ENCODE results near the gene TCEA2. TPM values are rescaled to one million over a fixed set of nuclear protein-coding genes. Genes with fewer than 3 reads are reported as not detected.

The TCEA2 gene
- total RNA-seq: 10 to 100 TPM; 23.9 to 39.4 (median 26.6) TPM

- H3K27ac ChIP-seq: peak within 1 kb of the TSS; percentile 84 to 93
- DNase-seq (ENCODE audit: low spot score in 2 of 2): peak; percentile 95 to 98
- H3K36me3 ChIP-seq: no peaks in the 10 kb centered on the region
- no peak for TF ChIP-seq CTCF (IDR thresholded peaks at IDR 0.05)
- TF ChIP-seq POLR2AphosphoS5 (IDR thresholded peaks at IDR 0.05): peak; percentile 70 to 88 (median 71)
- TF ChIP-seq POLR2A (IDR thresholded peaks at IDR 0.05): peak; percentile 78
- peaks cover 6 to 15% of the 10 kb centered on the region in 2 donors for H3K4me1 ChIP-seq
- no peaks in the 10 kb centered on the region for H3K27me3 ChIP-seq
- intact Hi-C loops (cut with DNase I; ENCODE audit: low total_unique reads): no loop called here
- H3K4me3 ChIP-seq: peak within 1 kb of the TSS; percentile 89 to 100 (median 92)
- no peaks in the 10 kb centered on the region for H3K9me3 ChIP-seq
These were observed at the start of gene TCEA2 for GRCh38 chr20:64062596-64063388. TSS of gene TCEA2 (plus strand) at chr20:64063198. CDS start at chr20:64063313, 115 bp downstream.

GRCh38 chr20:64015635-64016034 is 47.4 kb upstream of the TCEA2 start:
- Histone ChIP-seq H3K36me3 (peaks cover 2% of the 10 kb centered on the region), H3K27me3 (no peaks in the 10 kb centered on the region), H3K27ac (no peak overlapping the region), H3K9me3 (no peaks in the 10 kb centered on the region), H3K4me1 (no peaks in the 10 kb centered on the region), H3K4me3 (no peak overlapping the region)
- intact Hi-C loops (cut with DNase I; ENCODE audit: low total_unique reads): no loop called here
- no peak for DNase-seq (ENCODE audit: low spot score in 2 of 2)
- TF ChIP-seq POLR2AphosphoS5 (IDR thresholded peaks at IDR 0.05) (no peak), CTCF (IDR thresholded peaks at IDR 0.05) (no peak), POLR2A (IDR thresholded peaks at IDR 0.05) (no peak)

GRCh38 chr20:64021124-64021975 is 41.6 kb upstream of the TCEA2 start:
- TF ChIP-seq CTCF (IDR thresholded peaks at IDR 0.05) (no peak), POLR2AphosphoS5 (IDR thresholded peaks at IDR 0.05) (no peak), POLR2A (IDR thresholded peaks at IDR 0.05) (no peak)
- H3K9me3 ChIP-seq: no peaks in the 10 kb centered on the region
- H3K4me3 ChIP-seq: no peak overlapping the region
- peaks cover 5% of the 10 kb centered on the region for H3K36me3 ChIP-seq
- no peak for DNase-seq (ENCODE audit: low spot score in 2 of 2)
- H3K27ac ChIP-seq: no peak overlapping the region
- no peaks in the 10 kb centered on the region for H3K4me1 ChIP-seq
- intact Hi-C loops (cut with DNase I; ENCODE audit: low total_unique reads): no loop called here
- H3K27me3 ChIP-seq: no peaks in the 10 kb centered on the region

- Histone ChIP-seq H3K27me3 (no peaks in the 10 kb centered on the region), H3K4me1 (no peaks in the 10 kb centered on the region), H3K4me3 (no peak overlapping the region), H3K36me3 (peaks cover 15% of the 10 kb centered on the region), H3K27ac (no peak overlapping the region), H3K9me3 (no peaks in the 10 kb centered on the region)
- no peak for DNase-seq (ENCODE audit: low spot score in 2 of 2)
- no peak for TF ChIP-seq POLR2A (IDR thresholded peaks at IDR 0.05)
- no peak for TF ChIP-seq POLR2AphosphoS5 (IDR thresholded peaks at IDR 0.05)
- no peak for TF ChIP-seq CTCF (IDR thresholded peaks at IDR 0.05)
- intact Hi-C loops (cut with DNase I; ENCODE audit: low total_unique reads): no loop called here
These were observed 40.2 kb upstream of the TCEA2 start for GRCh38 chr20:64022671-64023360.
